ENCODE measurements around the gene ARRB2. TPM values are rescaled to one million over a fixed set of nuclear protein-coding genes. Genes with fewer than 3 reads are reported as not detected.

ARRB2 gene
- total RNA-seq, 1 experiment from 2014 or later = 82.2 TPM

- Histone ChIP-seq H3K27ac (ENCODE audit: low read depth, low read length, poor library complexity, severe bottlenecking) (no peak overlapping the region), H3K9me3 (ENCODE audit: low read depth, low read length, poor library complexity, severe bottlenecking) (no peaks in the 10 kb centered on the region), H3K27me3 (replicated peaks; ENCODE audit: insufficient read depth, low read depth, low read length, poor library complexity) (no peaks in the 10 kb centered on the region), H3K4me3 (ENCODE audit: low read depth, low read length, poor library complexity, severe bottlenecking) (peak overlapping the region; percentile 100), H3K36me3 (ENCODE audit: insufficient read depth, low read length, poor library complexity, severe bottlenecking) (no peaks in the 10 kb centered on the region), H3K4me1 (ENCODE audit: insufficient read depth, low read length, poor library complexity, severe bottlenecking) (peaks cover 17% of the 10 kb centered on the region)
- TF ChIP-seq EZH2 (IDR thresholded peaks at IDR 0.05; ENCODE audit: borderline replicate concordance, low read depth, low read length, poor library complexity, severe bottlenecking) = no peak
- TF ChIP-seq CTCF (conservative IDR thresholded peaks at IDR 0.05; ENCODE audit: low read depth, low read length) = no peak
- DNase-seq (ENCODE audit: low spot score) = no peak
- CTCF ChIA-PET = no interaction called here
- BruUV-seq (replicated peaks) = no TSS peak
- intact Hi-C loops (cut with micrococcal nuclease; ENCODE audit: unreplicated experiment) = no loop called here
- POLR2A ChIA-PET (ENCODE audit: low non-redundant PET) = no interaction called here
Measured at GRCh38 chr17:4704991-4705390, 5.4 kb upstream of the ARRB2 start.

- intact Hi-C loops (cut with micrococcal nuclease; ENCODE audit: unreplicated experiment) = no loop called here
- DNase-seq (ENCODE audit: low spot score) = no peak
- Histone ChIP-seq H3K4me3 (ENCODE audit: low read depth, low read length, poor library complexity, severe bottlenecking) (no peak overlapping the region), H3K27me3 (replicated peaks; ENCODE audit: insufficient read depth, low read depth, low read length, poor library complexity) (no peaks in the 10 kb centered on the region), H3K4me1 (ENCODE audit: insufficient read depth, low read length, poor library complexity, severe bottlenecking) (peaks cover 19% of the 10 kb centered on the region), H3K36me3 (ENCODE audit: insufficient read depth, low read length, poor library complexity, severe bottlenecking) (no peaks in the 10 kb centered on the region), H3K27ac (ENCODE audit: low read depth, low read length, poor library complexity, severe bottlenecking) (no peak overlapping the region), H3K9me3 (ENCODE audit: low read depth, low read length, poor library complexity, severe bottlenecking) (no peaks in the 10 kb centered on the region)
- ChIA-PET POLR2A (ENCODE audit: low non-redundant PET) (no interaction called here), CTCF (no interaction called here)
- BruUV-seq (replicated peaks) = no TSS peak
- TF ChIP-seq EZH2 (IDR thresholded peaks at IDR 0.05; ENCODE audit: borderline replicate concordance, low read depth, low read length, poor library complexity, severe bottlenecking) (no peak), CTCF (conservative IDR thresholded peaks at IDR 0.05; ENCODE audit: low read depth, low read length) (no peak)
Measured at GRCh38 chr17:4706121-4706520, 4.3 kb upstream of the ARRB2 start.

- Histone ChIP-seq H3K27ac (ENCODE audit: low read depth, low read length, poor library complexity, severe bottlenecking) (no peak overlapping the region), H3K4me1 (ENCODE audit: insufficient read depth, low read length, poor library complexity, severe bottlenecking) (peaks cover 21% of the 10 kb centered on the region), H3K36me3 (ENCODE audit: insufficient read depth, low read length, poor library complexity, severe bottlenecking) (no peaks in the 10 kb centered on the region), H3K27me3 (replicated peaks; ENCODE audit: insufficient read depth, low read depth, low read length, poor library complexity) (no peaks in the 10 kb centered on the region), H3K4me3 (ENCODE audit: low read depth, low read length, poor library complexity, severe bottlenecking) (no peak overlapping the region), H3K9me3 (ENCODE audit: low read depth, low read length, poor library complexity, severe bottlenecking) (no peaks in the 10 kb centered on the region)
- ChIA-PET POLR2A (ENCODE audit: low non-redundant PET) (interaction anchor here (0.6 to 0.8 kb wide), 2 partner anchors 70 to 82 kb away, joined by 3 to 4 read pairs; no protein-coding TSS in a partner anchor), CTCF (interaction anchor here (0.5 kb wide), 1 partner anchor 169 kb away, joined by 7 read pairs; no protein-coding TSS in a partner anchor)
- DNase-seq (ENCODE audit: low spot score) = peak; percentile 83
- TF ChIP-seq CTCF (conservative IDR thresholded peaks at IDR 0.05; ENCODE audit: low read depth, low read length) (no peak), EZH2 (IDR thresholded peaks at IDR 0.05; ENCODE audit: borderline replicate concordance, low read depth, low read length, poor library complexity, severe bottlenecking) (no peak)
- no TSS peak for BruUV-seq (replicated peaks)
- intact Hi-C loops (cut with micrococcal nuclease; ENCODE audit: unreplicated experiment) = no loop called here
Measured at GRCh38 chr17:4708436-4708835, 2.0 kb upstream of the ARRB2 start.

Data from A673 (cell line).